Neural cell (in vitro differentiated cells): ENCODE data around the gene DUSP12. TPM values are rescaled to one million over a fixed set of nuclear protein-coding genes. Genes with fewer than 3 reads are reported as not detected.

Source experiments
- H2AFZ ChIP-seq: fragments of 200-600, 300-800 bp; sonication (generic), shearing (Covaris generic); 2 replicates; pipeline ENCODE4 v1.6.0; 2014; ENCODE audit warnings: low read depth, mild to moderate bottlenecking, antibody characterized with exemption, low read length, moderate library complexity
- H3F3A ChIP-seq: fragments of 200-600 bp; shearing (Covaris generic); 2 replicates; pipeline ENCODE4 v1.6.1; 2016; ENCODE audit warnings: mild to moderate bottlenecking, moderate library complexity, mixed read lengths, antibody characterized with exemption, low read length; ENCODE audit not compliant: insufficient read depth, poor library complexity, severe bottlenecking
- H3K27ac ChIP-seq: fragments of 200-600, 300-800 bp; sonication (generic), shearing (Covaris generic); 2 replicates; pipeline ENCODE4 v1.5.1; 2014; ENCODE audit warnings: mild to moderate bottlenecking, low read length, moderate library complexity
- H3K27me3 ChIP-seq: fragments of 300-800, 200-600 bp; sonication (generic), shearing (Covaris generic); 2 replicates; pipeline ENCODE4 v1.6.0; 2014; ENCODE audit warnings: mild to moderate bottlenecking, low read depth, low read length, moderate library complexity; ENCODE audit not compliant: insufficient read depth
- H3K36me3 ChIP-seq: fragments of 300-800, 200-600 bp; sonication (generic), shearing (Covaris generic); 2 replicates; pipeline ENCODE4 v1.5.1; 2014; ENCODE audit warnings: mild to moderate bottlenecking, antibody characterized with exemption, low read length, moderate library complexity; ENCODE audit not compliant: insufficient read depth
- H3K4me2 ChIP-seq: fragments of 300-800, 200-600 bp; sonication (generic), shearing (Covaris generic); 2 replicates; pipeline ENCODE4 v1.6.0; 2014; ENCODE audit warnings: mild to moderate bottlenecking, low read length
- H3K4me3 ChIP-seq: fragments of 300-800, 200-600 bp; sonication (generic), shearing (Covaris generic); 2 replicates; pipeline ENCODE4 v1.5.1; 2014; ENCODE audit warnings: mild to moderate bottlenecking, low read length, moderate library complexity
- H3K79me2 ChIP-seq: fragments of 200-600 bp; shearing (Covaris generic); replicated peaks from 2 replicates; pipeline ENCODE4 v1.6.0; 2014; ENCODE audit warnings: mild to moderate bottlenecking, low read length, moderate library complexity; ENCODE audit not compliant: insufficient read depth
- H3K9ac ChIP-seq: fragments of 300-800, 200-600 bp; sonication (generic), shearing (Covaris generic); 2 replicates; pipeline ENCODE4 v1.6.1; 2016; ENCODE audit warnings: mild to moderate bottlenecking, low read length, mixed read lengths
- H3K9me2 ChIP-seq: fragments of 200-600 bp; shearing (Covaris generic); 2 replicates; pipeline ENCODE4 v1.6.1; 2016; ENCODE audit warnings: mild to moderate bottlenecking, low read length, mixed read lengths; ENCODE audit not compliant: insufficient read depth
- H3K9me3 ChIP-seq: fragments of 200-600, 300-800 bp; sonication (generic), shearing (Covaris generic); 2 replicates; pipeline ENCODE4 v1.6.1; 2016; ENCODE audit warnings: mild to moderate bottlenecking, mixed run types, low read length, moderate library complexity, mixed read lengths
- H4K20me1 ChIP-seq: fragments of 200-600 bp; shearing (Covaris generic); 2 replicates; pipeline ENCODE4 v1.6.1; 2016; ENCODE audit warnings: mild to moderate bottlenecking, mixed run types; ENCODE audit not compliant: insufficient read depth
- EP300 ChIP-seq: fragments of 450-650 bp; conservative IDR thresholded peaks from 2 replicates; pipeline ENCODE4 v1.6.1; 2014; ENCODE audit warnings: antibody characterized with exemption, mild to moderate bottlenecking, moderate library complexity; ENCODE audit not compliant: poor library complexity, severe bottlenecking
- EZH2 ChIP-seq: fragments of 200-600, 300-800 bp; shearing (Covaris generic), sonication (generic); IDR thresholded peaks from 2 replicates; pipeline ENCODE4 v1.6.1; 2014; ENCODE audit warnings: antibody characterized with exemption, low read length, borderline replicate concordance, mild to moderate bottlenecking; ENCODE audit not compliant: insufficient read depth, poor library complexity, severe bottlenecking
- MXI1 ChIP-seq: fragments of 450-650 bp; conservative IDR thresholded peaks from 2 replicates; pipeline ENCODE4 v1.6.1; 2014; ENCODE audit warnings: antibody characterized with exemption, mild to moderate bottlenecking; ENCODE audit not compliant: poor library complexity, severe bottlenecking
- POLR2AphosphoS5 ChIP-seq: IDR thresholded peaks from 2 replicates; pipeline ENCODE4 v1.6.1; 2012
- RAD21 ChIP-seq: fragments of 450-650 bp; conservative IDR thresholded peaks from 2 replicates; pipeline ENCODE4 v1.6.1; 2014; ENCODE audit warnings: antibody characterized with exemption, mild to moderate bottlenecking, moderate library complexity
- REST ChIP-seq: IDR thresholded peaks from 2 replicates; pipeline ENCODE4 v1.6.1; 2012; ENCODE audit warnings: borderline replicate concordance
- SMC3 ChIP-seq: fragments of 450-650 bp; conservative IDR thresholded peaks from 2 replicates; pipeline ENCODE4 v1.6.1; 2014; ENCODE audit warnings: antibody characterized with exemption, mild to moderate bottlenecking, moderate library complexity; ENCODE audit not compliant: poor library complexity
- polyA plus RNA-seq: library from polyadenylated mRNA; depleted of rRNA; stranded (reverse); fragments of >200 nt; gene quantifications from 2 replicates; pipeline ENCODE4 v1.2.3, GENCODE V29; 2014
- TF ChIP-seq, protein P1 (sequence below): fragments of 450-650 bp; IDR thresholded peaks from 2 replicates; pipeline ENCODE4 v1.5.1; 2014; ENCODE audit warnings: antibody characterized with exemption, mild to moderate bottlenecking, moderate library complexity; ENCODE audit not compliant: poor library complexity, severe bottlenecking

The DUSP12 gene
- polyA plus RNA-seq, 1 donor from 2014 or later, result 209 TPM

DNA sequence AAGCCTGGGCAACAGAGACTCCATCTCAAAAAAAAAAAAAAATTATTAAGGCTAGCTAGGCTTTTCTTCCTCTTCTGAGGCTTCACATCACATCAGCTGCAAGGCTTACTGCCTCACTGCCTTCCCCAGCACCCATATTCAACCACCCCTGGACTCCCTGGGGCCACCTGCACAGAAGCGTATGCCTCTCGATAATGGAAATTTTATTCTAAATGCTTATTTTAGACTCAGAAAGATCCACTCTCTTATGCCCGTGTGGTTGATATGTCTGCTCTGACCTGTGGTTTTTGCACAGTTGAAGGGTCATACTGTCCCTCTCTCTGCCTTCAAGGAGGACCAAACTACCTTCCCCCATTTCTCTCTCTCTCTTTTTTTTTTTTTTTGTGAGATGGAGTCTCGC lies 44.0 kb upstream of the DUSP12 start:
- TF ChIP-seq SMC3, result no peak
- TF ChIP-seq MXI1, result no peak
- TF ChIP-seq, protein P1, sequence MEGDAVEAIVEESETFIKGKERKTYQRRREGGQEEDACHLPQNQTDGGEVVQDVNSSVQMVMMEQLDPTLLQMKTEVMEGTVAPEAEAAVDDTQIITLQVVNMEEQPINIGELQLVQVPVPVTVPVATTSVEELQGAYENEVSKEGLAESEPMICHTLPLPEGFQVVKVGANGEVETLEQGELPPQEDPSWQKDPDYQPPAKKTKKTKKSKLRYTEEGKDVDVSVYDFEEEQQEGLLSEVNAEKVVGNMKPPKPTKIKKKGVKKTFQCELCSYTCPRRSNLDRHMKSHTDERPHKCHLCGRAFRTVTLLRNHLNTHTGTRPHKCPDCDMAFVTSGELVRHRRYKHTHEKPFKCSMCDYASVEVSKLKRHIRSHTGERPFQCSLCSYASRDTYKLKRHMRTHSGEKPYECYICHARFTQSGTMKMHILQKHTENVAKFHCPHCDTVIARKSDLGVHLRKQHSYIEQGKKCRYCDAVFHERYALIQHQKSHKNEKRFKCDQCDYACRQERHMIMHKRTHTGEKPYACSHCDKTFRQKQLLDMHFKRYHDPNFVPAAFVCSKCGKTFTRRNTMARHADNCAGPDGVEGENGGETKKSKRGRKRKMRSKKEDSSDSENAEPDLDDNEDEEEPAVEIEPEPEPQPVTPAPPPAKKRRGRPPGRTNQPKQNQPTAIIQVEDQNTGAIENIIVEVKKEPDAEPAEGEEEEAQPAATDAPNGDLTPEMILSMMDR, result no peak
- TF ChIP-seq POLR2AphosphoS5, result no peak
- no peak for TF ChIP-seq RAD21
- TF ChIP-seq EP300, result no peak
- TF ChIP-seq EZH2, result no peak
- no peak for TF ChIP-seq REST
- Histone ChIP-seq H3K36me3 (no peaks in the 10 kb centered on the region), H2AFZ (no peak overlapping the region), H3K4me3 (no peak overlapping the region), H3K9ac (no peak overlapping the region), H3K27ac (no peak overlapping the region), H3K79me2 (no peaks in the 10 kb centered on the region), H3K27me3 (no peaks in the 10 kb centered on the region), H3K9me2 (no peaks in the 10 kb centered on the region), H3F3A (no peaks in the 10 kb centered on the region), H3K4me2 (no peak overlapping the region), H4K20me1 (no peaks in the 10 kb centered on the region), H3K9me3 (no peaks in the 10 kb centered on the region)

- Histone ChIP-seq H3K27ac (no peak overlapping the region), H4K20me1 (no peaks in the 10 kb centered on the region), H3K9ac (no peak overlapping the region), H3K4me2 (no peak overlapping the region), H3K9me2 (no peaks in the 10 kb centered on the region), H3K79me2 (no peaks in the 10 kb centered on the region), H2AFZ (no peak overlapping the region), H3F3A (no peaks in the 10 kb centered on the region), H3K36me3 (no peaks in the 10 kb centered on the region), H3K9me3 (no peaks in the 10 kb centered on the region), H3K4me3 (no peak overlapping the region), H3K27me3 (no peaks in the 10 kb centered on the region)
- TF ChIP-seq, protein P1, result no peak
Measured at GRCh38 chr1:161706113-161706481, 43.5 kb upstream of the DUSP12 start.
